LNCAP (cell line): ENCODE results near the gene POLR2L.

Source experiments
- CTCF ChIP-seq: fragments of 450-650 bp; IDR thresholded peaks from 2 replicates; pipeline ENCODE4 v1.5.1; 2017; ENCODE audit warnings: mild to moderate bottlenecking

POLR2L gene

GRCh38 chr11:819129-819931 lies 23.0 kb downstream of the POLR2L start:
- no peak for TF ChIP-seq CTCF

- TF ChIP-seq CTCF, result no peak
Observed at GRCh38 chr11:818396-819128, 23.8 kb downstream of the POLR2L start, which contains the start of gene PNPLA2. TSS of gene PNPLA2 (plus strand) at chr11:818914. CDS start at chr11:819719, 805 bp downstream.

- TF ChIP-seq CTCF, result no peak
Observed at GRCh38 chr11:816433-816779, 25.9 kb downstream of the POLR2L start.

- no peak for TF ChIP-seq CTCF
Observed at GRCh38 chr11:815675-816432, 26.5 kb downstream of the POLR2L start.

- TF ChIP-seq CTCF, result no peak
Observed at GRCh38 chr11:813456-814096, 28.8 kb downstream of the POLR2L start.

- TF ChIP-seq CTCF, result no peak
Observed at GRCh38 chr11:813072-813455, 29.3 kb downstream of the POLR2L start.

DNA sequence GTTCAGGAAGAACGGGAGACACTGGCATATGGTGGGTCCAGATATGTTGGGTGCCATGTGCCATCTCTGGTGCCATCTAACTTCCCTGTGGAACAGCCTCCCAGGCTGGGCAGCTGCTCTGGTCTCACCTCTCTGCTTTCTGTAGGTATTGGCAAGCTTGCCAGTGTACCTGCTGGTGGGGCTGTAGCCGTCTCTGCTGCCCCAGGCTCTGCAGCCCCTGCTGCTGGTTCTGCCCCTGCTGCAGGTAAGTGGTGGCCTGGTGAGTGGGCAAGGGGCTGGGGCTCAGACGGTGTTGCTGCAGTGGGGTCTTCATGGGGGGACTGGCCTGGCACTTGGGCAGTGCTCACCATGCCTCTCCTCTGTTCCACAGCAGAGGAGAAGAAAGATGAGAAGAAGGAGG lies 29.9 kb downstream of the POLR2L start:
- TF ChIP-seq CTCF, result no peak
